ENCODE measurements around the gene SOX1.

The SOX1 gene

GRCh38 chr13:112067116-112067741 lies at the start of gene SOX1:
Gene SOX1 (plus strand): TSS chr13:112067149. CDS start chr13:112067659, 510 bp downstream.
- Histone ChIP-seq H3K27ac (peak within 1 kb of the TSS in 1 of 21 experiments; percentile 41), H3K4me3 (peak within 1 kb of the TSS in 4 of 7 experiments; percentile 4 to 25 (median 13))

- Histone ChIP-seq H3K4me3 (no peak overlapping the region), H3K27ac (no peak overlapping the region)
These were observed 42.4 kb upstream of the SOX1 start for GRCh38 chr13:112024577-112024976.

GRCh38 chr13:112027250-112027649 lies 39.7 kb upstream of the SOX1 start:
- Histone ChIP-seq H3K27ac (no peak overlapping the region), H3K4me3 (no peak overlapping the region)

- H3K4me3 ChIP-seq: no peak overlapping the region
- H3K27ac ChIP-seq: no peak overlapping the region
These were observed 38.5 kb upstream of the SOX1 start for GRCh38 chr13:112028481-112028880.

GRCh38 chr13:112029143-112029542 lies 37.8 kb upstream of the SOX1 start:
- no peak overlapping the region for H3K27ac ChIP-seq
- no peak overlapping the region for H3K4me3 ChIP-seq

- Histone ChIP-seq H3K27ac (no peak overlapping the region), H3K4me3 (no peak overlapping the region)
These were observed 34.6 kb upstream of the SOX1 start for GRCh38 chr13:112032186-112032993.

GRCh38 chr13:112034231-112034630 lies 32.7 kb upstream of the SOX1 start:
- Histone ChIP-seq H3K4me3 (no peak overlapping the region), H3K27ac (no peak overlapping the region)

GRCh38 chr13:112034846-112035245 lies 32.1 kb upstream of the SOX1 start:
- Histone ChIP-seq H3K4me3 (no peak overlapping the region), H3K27ac (no peak overlapping the region)

GRCh38 chr13:112042496-112042895 lies 24.5 kb upstream of the SOX1 start:
- Histone ChIP-seq H3K4me3 (no peak overlapping the region), H3K27ac (no peak overlapping the region)

- Histone ChIP-seq H3K4me3 (no peak overlapping the region), H3K27ac (no peak overlapping the region)
These were observed 14.7 kb upstream of the SOX1 start for GRCh38 chr13:112052213-112052612.

- Histone ChIP-seq H3K27ac (no peak overlapping the region), H3K4me3 (no peak overlapping the region)
These were observed 13.7 kb upstream of the SOX1 start for GRCh38 chr13:112053167-112053743.

GRCh38 chr13:112053744-112054615 lies 13.0 kb upstream of the SOX1 start:
- Histone ChIP-seq H3K27ac (no peak overlapping the region), H3K4me3 (no peak overlapping the region)

- Histone ChIP-seq H3K27ac (no peak overlapping the region), H3K4me3 (no peak overlapping the region)
These were observed 12.3 kb upstream of the SOX1 start for GRCh38 chr13:112054616-112055015.

- no peak overlapping the region for H3K4me3 ChIP-seq
These were observed 11.7 kb upstream of the SOX1 start for GRCh38 chr13:112055036-112055914.

GRCh38 chr13:112055915-112056269 lies 11.1 kb upstream of the SOX1 start:
- Histone ChIP-seq H3K27ac (no peak overlapping the region), H3K4me3 (no peak overlapping the region)

More at GRCh38 chr13:112055036-112055914, 11.7 kb upstream of the SOX1 start:
- H3K27ac ChIP-seq: no peak overlapping the region

- no peak overlapping the region for H3K4me3 ChIP-seq
- H3K27ac ChIP-seq: no peak overlapping the region
These were observed 10.6 kb upstream of the SOX1 start for GRCh38 chr13:112056284-112056727.

GRCh38 chr13:112056739-112057438 lies 10.1 kb upstream of the SOX1 start:
- no peak overlapping the region for H3K27ac ChIP-seq
- H3K4me3 ChIP-seq: no peak overlapping the region

GRCh38 chr13:112057439-112057735 lies 9.6 kb upstream of the SOX1 start:
- H3K4me3 ChIP-seq: no peak overlapping the region
- H3K27ac ChIP-seq: no peak overlapping the region

All from skin epidermis (tissue), 12 donors.